HFFc6 (cell line): ENCODE results near the gene GPD1. TPM values are rescaled to one million over a fixed set of nuclear protein-coding genes. Genes with fewer than 3 reads are reported as not detected.

Source experiments
- DNase-seq: peaks from one replicate; pipeline ENCODE4 v3.0.0-alpha.2; 2018
- H3K27ac Mint-ChIP-seq: 2 replicates; pipeline ENCODE4 v1.8.0; 2020; ENCODE audit warnings: mild to moderate bottlenecking, mixed read lengths
- H3K27me3 Mint-ChIP-seq: 2 replicates; pipeline ENCODE4 v1.8.0; 2021; ENCODE audit warnings: mild to moderate bottlenecking, moderate library complexity, mixed read lengths; ENCODE audit not compliant: insufficient read depth
- H3K36me3 Mint-ChIP-seq: 2 replicates; pipeline ENCODE4 v1.8.0; 2021; ENCODE audit warnings: low read depth, mixed read lengths
- H3K4me1 Mint-ChIP-seq: 2 replicates; pipeline ENCODE4 v1.8.0; 2020; ENCODE audit warnings: low read depth, mixed read lengths
- H3K4me3 Mint-ChIP-seq: 2 replicates; pipeline ENCODE4 v1.8.0; 2020; ENCODE audit warnings: mild to moderate bottlenecking, moderate library complexity, mixed read lengths
- H3K9me3 Mint-ChIP-seq: 2 replicates; pipeline ENCODE4 v1.8.0; 2020; ENCODE audit warnings: mild to moderate bottlenecking, mixed read lengths
- CTCF ChIP-seq: fragments of 200-600 bp; sonication (generic); IDR thresholded peaks from 2 replicates; pipeline ENCODE4 v1.5.0; 2021; ENCODE audit warnings: antibody characterized with exemption, mild to moderate bottlenecking
- total RNA-seq, 6 experiments: library from RNA; stranded (reverse); fragmentation: NEBNext Ultra II Directional; extraction: Animal tissue kit (Norgen Biotek cat#: 25700); gene quantifications; 2 replicates in 1 of 6; 3 replicates in 5 of 6; pipeline ENCODE4 v1.2.3, GENCODE V29; 2021

The GPD1 gene
- total RNA-seq, 6 experiments from 2014 or later, result 0.20 TPM; not detected in 5

GRCh38 chr12:50075808-50076170, 28.0 kb upstream of the GPD1 start:
- no peak for TF ChIP-seq CTCF

GRCh38 chr12:50077099-50077498, 26.7 kb upstream of the GPD1 start:
- TF ChIP-seq CTCF, result no peak
- Mint-ChIP-seq H3K4me3 (no peak overlapping the region), H3K36me3 (no peaks in the 10 kb centered on the region), H3K4me1 (peaks cover 10% of the 10 kb centered on the region; the same call in 1 of the 2 replicates), H3K9me3 (no peaks in the 10 kb centered on the region), H3K27ac (no peak overlapping the region), H3K27me3 (peaks cover 14% of the 10 kb centered on the region)
- no peak for DNase-seq

More at GRCh38 chr12:50075808-50076170, 28.0 kb upstream of the GPD1 start:
- no peaks in the 10 kb centered on the region for H3K9me3 Mint-ChIP-seq
- H3K27ac Mint-ChIP-seq, result no peak overlapping the region
- H3K36me3 Mint-ChIP-seq, result no peaks in the 10 kb centered on the region
- no peak for DNase-seq
- H3K4me3 Mint-ChIP-seq, result no peak overlapping the region
- peaks cover 13% of the 10 kb centered on the region for H3K4me1 Mint-ChIP-seq
- H3K27me3 Mint-ChIP-seq, result peaks cover 14% of the 10 kb centered on the region

- H3K36me3 Mint-ChIP-seq, result no peaks in the 10 kb centered on the region
- H3K4me1 Mint-ChIP-seq, result peaks cover 11% of the 10 kb centered on the region
These were observed 25.5 kb upstream of the GPD1 start for GRCh38 chr12:50078281-50078680.

GRCh38 chr12:50079771-50080170, 24.0 kb upstream of the GPD1 start:
- peaks cover 17% of the 10 kb centered on the region for H3K4me1 Mint-ChIP-seq
- no peak for TF ChIP-seq CTCF
- peaks cover 12% of the 10 kb centered on the region for H3K27me3 Mint-ChIP-seq
- H3K9me3 Mint-ChIP-seq, result no peaks in the 10 kb centered on the region
- no peak overlapping the region for H3K27ac Mint-ChIP-seq
- H3K4me3 Mint-ChIP-seq, result no peak overlapping the region
- no peaks in the 10 kb centered on the region for H3K36me3 Mint-ChIP-seq
- no peak for DNase-seq

More at GRCh38 chr12:50078281-50078680, 25.5 kb upstream of the GPD1 start:
- Mint-ChIP-seq H3K27ac (no peak overlapping the region), H3K4me3 (no peak overlapping the region), H3K27me3 (peaks cover 14% of the 10 kb centered on the region), H3K9me3 (no peaks in the 10 kb centered on the region)
- no peak for DNase-seq
- no peak for TF ChIP-seq CTCF

GRCh38 chr12:50081096-50081808, 22.6 kb upstream of the GPD1 start:
- peaks cover 14% of the 10 kb centered on the region for H3K4me1 Mint-ChIP-seq
- H3K9me3 Mint-ChIP-seq, result no peaks in the 10 kb centered on the region
- no peak for TF ChIP-seq CTCF
- H3K27ac Mint-ChIP-seq, result no peak overlapping the region
- DNase-seq, result no peak
- peaks cover 12% of the 10 kb centered on the region for H3K27me3 Mint-ChIP-seq
- H3K4me3 Mint-ChIP-seq, result no peak overlapping the region
- H3K36me3 Mint-ChIP-seq, result no peaks in the 10 kb centered on the region
